ENCODE results near the gene INSIG2. TPM values are rescaled to one million over a fixed set of nuclear protein-coding genes. Genes with fewer than 3 reads are reported as not detected.
"Not testable (repeated sequence)": the region's sequence is repeated elsewhere in the genome, so short reads cannot be mapped to it uniquely, and the experiment has no call there.

Gene INSIG2
- total RNA-seq, 1 experiment from 2014 or later: 15.0 TPM

DNA sequence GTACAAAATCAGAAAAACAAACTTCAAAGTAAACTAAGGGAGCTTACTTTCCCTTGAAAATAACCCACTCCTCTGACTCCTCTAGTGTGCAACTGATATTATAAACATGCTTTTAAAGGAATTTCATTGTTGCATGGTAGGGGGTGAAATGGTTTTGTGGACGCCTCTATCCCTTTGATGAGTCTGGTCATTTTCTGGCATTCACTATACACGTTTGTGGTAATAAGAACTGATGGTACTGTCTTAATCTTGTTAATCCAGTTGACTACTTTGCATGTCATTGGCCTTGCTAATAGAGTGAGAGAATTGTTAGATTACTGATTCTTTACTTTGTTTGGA is 2.8 kb downstream of the INSIG2 start:
- Mint-ChIP-seq H3K4me1 (ENCODE audit: insufficient read depth, unreplicated experiment) (peaks cover 5% of the 10 kb centered on the region), H3K4me3 (ENCODE audit: unreplicated experiment) (no peak overlapping the region), H3K27ac (ENCODE audit: low read depth, unreplicated experiment) (no peak overlapping the region), H3K36me3 (ENCODE audit: insufficient read depth, unreplicated experiment) (no peaks in the 10 kb centered on the region), H3K27me3 (ENCODE audit: insufficient read depth, unreplicated experiment) (no peaks in the 10 kb centered on the region), H3K9me3 (ENCODE audit: unreplicated experiment) (peaks cover 8% of the 10 kb centered on the region)
- ChIA-PET CTCF (interaction anchor here (0.6 to 1.6 kb wide), 5 partner anchors 24 to 181 kb away, joined by 3 to 5 read pairs (median 3); no protein-coding TSS in a partner anchor), POLR2A (interaction anchor here (1.1 to 4.1 kb wide), 3 partner anchors 10 to 23 kb away, joined by 4 to 32 read pairs (median 4); no protein-coding TSS in a partner anchor)
- no peak for DNase-seq (ENCODE audit: unreplicated experiment)
- TF ChIP-seq, protein P1, sequence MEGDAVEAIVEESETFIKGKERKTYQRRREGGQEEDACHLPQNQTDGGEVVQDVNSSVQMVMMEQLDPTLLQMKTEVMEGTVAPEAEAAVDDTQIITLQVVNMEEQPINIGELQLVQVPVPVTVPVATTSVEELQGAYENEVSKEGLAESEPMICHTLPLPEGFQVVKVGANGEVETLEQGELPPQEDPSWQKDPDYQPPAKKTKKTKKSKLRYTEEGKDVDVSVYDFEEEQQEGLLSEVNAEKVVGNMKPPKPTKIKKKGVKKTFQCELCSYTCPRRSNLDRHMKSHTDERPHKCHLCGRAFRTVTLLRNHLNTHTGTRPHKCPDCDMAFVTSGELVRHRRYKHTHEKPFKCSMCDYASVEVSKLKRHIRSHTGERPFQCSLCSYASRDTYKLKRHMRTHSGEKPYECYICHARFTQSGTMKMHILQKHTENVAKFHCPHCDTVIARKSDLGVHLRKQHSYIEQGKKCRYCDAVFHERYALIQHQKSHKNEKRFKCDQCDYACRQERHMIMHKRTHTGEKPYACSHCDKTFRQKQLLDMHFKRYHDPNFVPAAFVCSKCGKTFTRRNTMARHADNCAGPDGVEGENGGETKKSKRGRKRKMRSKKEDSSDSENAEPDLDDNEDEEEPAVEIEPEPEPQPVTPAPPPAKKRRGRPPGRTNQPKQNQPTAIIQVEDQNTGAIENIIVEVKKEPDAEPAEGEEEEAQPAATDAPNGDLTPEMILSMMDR (IDR thresholded peaks at IDR 0.05; ENCODE audit: unreplicated experiment): no peak
- no TSS peak for BruUV-seq (replicated peaks)
- intact Hi-C loops (cut with micrococcal nuclease): no loop called here

DNA sequence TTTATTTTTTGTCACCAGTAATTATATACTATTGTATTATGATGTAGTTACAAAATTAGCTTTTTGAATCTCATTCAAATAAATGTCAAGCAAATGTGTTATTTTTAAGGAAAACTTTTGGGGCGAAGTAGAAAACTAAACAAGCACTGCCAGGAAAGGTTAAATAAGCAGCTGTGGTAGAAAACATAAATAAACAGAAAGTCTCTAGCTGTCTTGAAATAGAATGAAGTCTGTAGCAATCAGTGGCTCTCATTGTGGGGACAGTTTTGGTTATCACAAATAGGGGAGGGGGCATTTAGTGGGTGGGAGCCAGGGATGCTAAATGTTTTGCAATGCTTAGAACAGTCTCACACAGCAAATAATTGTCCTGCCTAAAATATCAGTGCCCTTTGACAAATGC is 3.4 kb downstream of the INSIG2 start:
- H3K4me3 Mint-ChIP-seq (ENCODE audit: unreplicated experiment): no peak overlapping the region
- no peaks in the 10 kb centered on the region for H3K27me3 Mint-ChIP-seq (ENCODE audit: insufficient read depth, unreplicated experiment)
- no peaks in the 10 kb centered on the region for H3K36me3 Mint-ChIP-seq (ENCODE audit: insufficient read depth, unreplicated experiment)
- H3K27ac Mint-ChIP-seq (ENCODE audit: low read depth, unreplicated experiment): no peak overlapping the region
- no TSS peak for BruUV-seq (replicated peaks)
- POLR2A ChIA-PET: interaction anchor here (1.1 to 4.1 kb wide), 3 partner anchors 10 to 23 kb away, joined by 4 to 32 read pairs (median 4); no protein-coding TSS in a partner anchor
- no peak for DNase-seq (ENCODE audit: unreplicated experiment)
- intact Hi-C loops (cut with micrococcal nuclease): no loop called here
- TF ChIP-seq, protein P1 (IDR thresholded peaks at IDR 0.05; ENCODE audit: unreplicated experiment): no peak
- H3K4me1 Mint-ChIP-seq (ENCODE audit: insufficient read depth, unreplicated experiment): peaks cover 5% of the 10 kb centered on the region
- CTCF ChIA-PET: interaction anchor here (0.6 to 1.6 kb wide), 7 partner anchors 16 to 180 kb away, joined by 3 to 6 read pairs (median 3); no protein-coding TSS in a partner anchor
- H3K9me3 Mint-ChIP-seq (ENCODE audit: unreplicated experiment): peaks cover 8% of the 10 kb centered on the region

GRCh38 chr2:118094102-118094501 is 5.8 kb downstream of the INSIG2 start:
- ChIA-PET CTCF (interaction anchor here (0.7 to 1.1 kb wide), 2 partner anchors 24 to 61 kb away, joined by 3 read pairs; no protein-coding TSS in a partner anchor), POLR2A (interaction anchor here (0.8 to 1.2 kb wide), 2 partner anchors 8 to 9 kb away, joined by 3 read pairs; no protein-coding TSS in a partner anchor)
- BruUV-seq (replicated peaks); H3K36me3 Mint-ChIP-seq (ENCODE audit: insufficient read depth, unreplicated experiment); intact Hi-C loops (cut with micrococcal nuclease); H3K27me3 Mint-ChIP-seq (ENCODE audit: insufficient read depth, unreplicated experiment); H3K27ac Mint-ChIP-seq (ENCODE audit: low read depth, unreplicated experiment); DNase-seq (ENCODE audit: unreplicated experiment); H3K9me3 Mint-ChIP-seq (ENCODE audit: unreplicated experiment); H3K4me3 Mint-ChIP-seq (ENCODE audit: unreplicated experiment): not testable (repeated sequence)
- H3K4me1 Mint-ChIP-seq (ENCODE audit: insufficient read depth, unreplicated experiment): peaks cover 14% of the 10 kb centered on the region

GRCh38 chr2:118094503-118094902 is 6.2 kb downstream of the INSIG2 start:
- intact Hi-C loops (cut with micrococcal nuclease): no loop called here
- TF ChIP-seq, protein P1 (IDR thresholded peaks at IDR 0.05; ENCODE audit: unreplicated experiment): no peak
- CTCF ChIA-PET: interaction anchor here (0.7 to 1.1 kb wide), 2 partner anchors 23 to 62 kb away, joined by 3 read pairs; no protein-coding TSS in a partner anchor
- DNase-seq (ENCODE audit: unreplicated experiment): no peak
- H3K9me3 Mint-ChIP-seq (ENCODE audit: unreplicated experiment): peaks cover 8% of the 10 kb centered on the region
- BruUV-seq (replicated peaks): no TSS peak
- POLR2A ChIA-PET: interaction anchor here (0.6 to 1.2 kb wide), 2 partner anchors 8 to 10 kb away, joined by 3 to 4 read pairs; no protein-coding TSS in a partner anchor
- no peaks in the 10 kb centered on the region for H3K27me3 Mint-ChIP-seq (ENCODE audit: insufficient read depth, unreplicated experiment)
- H3K4me3 Mint-ChIP-seq (ENCODE audit: unreplicated experiment): no peak overlapping the region
- peaks cover under 1% of the 10 kb centered on the region for H3K36me3 Mint-ChIP-seq (ENCODE audit: insufficient read depth, unreplicated experiment)
- no peak overlapping the region for H3K27ac Mint-ChIP-seq (ENCODE audit: low read depth, unreplicated experiment)
- H3K4me1 Mint-ChIP-seq (ENCODE audit: insufficient read depth, unreplicated experiment): peaks cover 14% of the 10 kb centered on the region

Measured in MCF 10A (cell line).